AG09319 (cell line): ENCODE results near the gene BCR.

Experiments
- DNase-seq: peaks from one replicate; pipeline ENCODE4 v3.0.0-alpha.2; 2010; ENCODE audit warnings: low read depth; ENCODE audit errors: extremely low read depth
- TF ChIP-seq, protein P1 (sequence below): IDR thresholded peaks from 2 replicates; pipeline ENCODE4 v1.5.1; 2011; ENCODE audit warnings: low read depth, mild to moderate bottlenecking, inconsistent platforms, low read length, moderate library complexity

The BCR gene

GRCh38 chr22:23207729-23208393 is 27.6 kb downstream of the BCR start:
- no peak for DNase-seq

DNA sequence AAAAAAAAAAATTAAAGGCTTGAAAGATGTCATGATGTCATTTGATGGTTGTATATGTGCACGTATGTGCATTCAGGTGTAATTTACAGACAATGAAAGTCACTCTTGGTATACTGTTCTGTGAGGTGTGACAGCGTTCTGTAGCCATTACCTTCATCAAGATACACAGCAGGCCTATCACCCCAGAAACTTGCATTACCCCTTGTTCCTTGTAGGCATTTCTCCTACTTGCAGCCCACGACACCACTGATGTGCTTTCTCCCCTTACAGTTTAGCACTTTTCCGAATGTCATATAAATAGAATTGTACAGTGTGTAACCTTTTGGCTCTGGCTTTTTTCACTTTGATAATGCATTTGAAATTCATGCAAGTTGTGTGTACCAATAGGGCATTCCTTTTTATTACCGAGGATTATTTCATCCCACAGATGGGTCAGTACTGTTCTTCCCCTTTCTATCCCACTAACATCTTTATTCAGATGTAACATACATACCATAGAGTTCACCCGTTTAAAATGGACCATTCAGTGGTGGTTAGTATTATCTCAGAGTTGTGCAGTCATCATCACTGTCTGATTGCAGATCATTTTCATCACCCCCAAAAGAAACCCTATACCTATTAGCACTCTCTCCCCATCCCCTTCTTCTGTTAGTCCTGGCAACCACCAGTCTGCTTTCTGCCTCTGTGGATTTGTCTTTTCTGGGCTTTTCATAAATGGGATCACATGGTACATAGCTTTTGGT is 30.3 kb downstream of the BCR start:
- TF ChIP-seq, protein P1, sequence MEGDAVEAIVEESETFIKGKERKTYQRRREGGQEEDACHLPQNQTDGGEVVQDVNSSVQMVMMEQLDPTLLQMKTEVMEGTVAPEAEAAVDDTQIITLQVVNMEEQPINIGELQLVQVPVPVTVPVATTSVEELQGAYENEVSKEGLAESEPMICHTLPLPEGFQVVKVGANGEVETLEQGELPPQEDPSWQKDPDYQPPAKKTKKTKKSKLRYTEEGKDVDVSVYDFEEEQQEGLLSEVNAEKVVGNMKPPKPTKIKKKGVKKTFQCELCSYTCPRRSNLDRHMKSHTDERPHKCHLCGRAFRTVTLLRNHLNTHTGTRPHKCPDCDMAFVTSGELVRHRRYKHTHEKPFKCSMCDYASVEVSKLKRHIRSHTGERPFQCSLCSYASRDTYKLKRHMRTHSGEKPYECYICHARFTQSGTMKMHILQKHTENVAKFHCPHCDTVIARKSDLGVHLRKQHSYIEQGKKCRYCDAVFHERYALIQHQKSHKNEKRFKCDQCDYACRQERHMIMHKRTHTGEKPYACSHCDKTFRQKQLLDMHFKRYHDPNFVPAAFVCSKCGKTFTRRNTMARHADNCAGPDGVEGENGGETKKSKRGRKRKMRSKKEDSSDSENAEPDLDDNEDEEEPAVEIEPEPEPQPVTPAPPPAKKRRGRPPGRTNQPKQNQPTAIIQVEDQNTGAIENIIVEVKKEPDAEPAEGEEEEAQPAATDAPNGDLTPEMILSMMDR: no peak
- no peak for DNase-seq

More at GRCh38 chr22:23207729-23208393, 27.6 kb downstream of the BCR start:
- TF ChIP-seq, protein P1: no peak

DNA sequence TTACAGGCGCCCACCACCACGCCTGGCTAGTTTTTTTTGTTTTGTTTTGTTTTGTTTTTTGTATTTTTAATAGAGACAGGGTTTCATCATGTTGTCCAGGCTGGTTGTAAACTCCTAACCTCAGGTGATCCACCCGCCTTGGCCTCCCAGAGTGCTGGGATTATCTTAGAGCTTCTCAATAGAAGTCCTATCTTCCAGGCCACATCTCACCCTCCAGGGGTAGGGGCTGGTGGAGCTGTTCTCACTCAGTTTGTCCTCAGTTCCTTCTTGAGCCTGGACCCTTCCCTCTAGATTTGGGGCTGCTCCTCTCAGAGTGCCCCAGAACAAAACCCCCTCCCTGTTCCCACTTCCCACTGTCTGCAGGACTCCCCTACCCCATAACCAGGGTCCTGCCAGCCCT is 31.3 kb downstream of the BCR start:
- TF ChIP-seq, protein P1: no peak
- no peak for DNase-seq

DNA sequence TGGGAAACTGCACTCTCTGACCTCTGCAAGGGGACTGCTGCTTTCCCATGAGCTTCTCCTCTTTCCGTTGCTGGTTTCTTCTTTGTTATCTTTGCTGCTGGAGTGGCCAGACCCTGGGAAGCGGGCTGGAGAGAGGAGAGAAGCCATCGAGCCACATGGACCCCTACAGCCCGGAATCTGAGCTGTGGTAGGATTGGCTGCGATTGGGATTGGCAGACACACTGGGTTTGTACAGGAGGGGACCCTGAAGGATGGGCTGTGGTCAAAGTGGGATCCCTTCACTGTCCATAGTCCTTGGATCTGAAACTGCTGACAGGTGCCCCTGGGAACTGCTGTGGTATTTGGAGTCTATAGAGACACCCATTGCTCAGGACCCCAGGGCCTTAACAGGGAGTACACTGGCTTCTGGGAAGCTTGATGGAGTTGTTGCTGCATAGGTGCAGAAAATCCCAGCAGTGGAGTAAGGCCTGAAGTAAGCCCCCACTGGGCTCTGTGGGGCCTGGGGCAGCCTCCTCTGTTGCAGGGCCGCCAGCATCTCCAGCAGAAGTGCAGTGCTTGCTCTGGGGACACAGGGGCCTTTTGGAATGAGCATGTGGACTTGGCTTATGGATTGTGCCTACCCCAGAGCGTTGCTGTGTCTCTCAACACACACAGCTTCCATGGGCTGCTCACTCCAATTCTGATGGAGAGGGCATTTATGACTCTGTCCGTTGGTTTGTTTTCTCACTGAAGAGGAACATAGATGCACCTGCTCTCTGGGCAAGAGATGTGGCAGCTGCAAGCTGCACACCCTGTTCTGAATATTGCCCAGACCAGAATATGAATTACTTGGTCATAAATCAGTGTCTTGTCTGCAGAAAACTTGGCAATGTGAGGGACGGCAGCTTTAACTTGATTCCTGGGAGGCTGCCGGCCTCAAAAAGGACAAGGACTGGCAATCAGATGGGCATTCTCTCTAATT is 32.0 kb downstream of the BCR start:
- DNase-seq: no peak
- TF ChIP-seq, protein P1: no peak

DNA sequence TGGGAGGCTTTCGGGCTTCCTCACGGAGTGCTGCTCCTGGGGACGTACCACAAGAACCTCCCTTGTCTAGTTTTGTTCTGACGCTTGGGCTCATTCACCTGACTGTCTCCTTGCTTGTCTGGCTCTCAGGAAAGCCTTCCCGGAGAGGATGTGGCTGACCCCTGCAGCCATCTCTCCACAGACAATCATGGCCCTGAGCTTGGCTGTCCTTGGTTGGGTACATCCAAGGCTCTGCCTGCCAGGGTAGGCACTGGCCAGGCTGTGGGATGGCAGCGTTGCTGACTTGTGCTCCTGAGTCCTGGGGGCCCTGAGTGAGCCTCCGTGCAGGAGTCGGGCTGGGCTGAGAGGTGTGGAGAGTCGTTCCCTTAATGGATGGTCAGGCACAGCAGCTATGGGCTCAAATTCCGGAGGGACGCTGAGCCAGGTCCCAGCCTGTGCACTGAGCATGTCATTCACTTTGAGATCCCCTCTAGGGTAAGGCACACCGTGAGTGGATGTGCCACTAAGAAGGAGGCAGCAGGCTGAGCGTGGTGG is 32.8 kb downstream of the BCR start:
- no peak for DNase-seq
- TF ChIP-seq, protein P1: no peak

DNA sequence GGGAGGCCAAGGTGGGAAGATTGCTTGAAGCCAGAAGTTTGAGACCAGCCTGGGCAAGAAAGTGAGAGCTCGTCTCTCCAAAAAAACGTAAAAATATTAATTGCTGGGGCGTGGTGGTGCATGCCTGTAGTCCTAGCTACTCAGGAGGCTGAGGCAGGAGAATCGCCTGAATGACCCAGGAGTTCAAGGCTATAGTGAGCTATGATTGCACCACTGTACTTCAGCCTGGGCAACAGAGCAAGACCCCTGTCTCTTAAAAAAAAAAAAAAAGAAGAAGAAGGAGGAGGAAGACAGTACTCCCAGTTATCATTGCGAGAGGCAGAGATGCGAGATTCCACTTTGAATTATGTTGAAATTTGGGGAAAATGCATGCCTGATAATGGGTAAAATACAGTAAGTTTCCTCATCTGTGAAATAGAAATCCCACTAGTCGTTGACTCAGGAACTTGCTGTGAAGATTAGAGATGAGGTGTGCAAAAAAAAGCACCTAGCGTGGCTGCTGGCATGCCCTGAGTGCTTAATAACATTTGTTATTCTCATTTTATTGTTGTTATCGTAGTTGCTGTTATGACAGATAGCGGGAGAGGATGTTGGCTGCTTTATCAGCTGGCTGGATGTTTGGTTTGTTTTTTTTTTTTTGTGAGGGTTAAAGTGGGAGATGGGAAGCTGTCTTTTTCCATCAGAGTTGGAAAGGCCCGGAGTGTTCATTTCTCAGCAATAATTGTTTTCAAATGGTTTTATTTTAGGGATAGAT is 33.4 kb downstream of the BCR start:
- TF ChIP-seq, protein P1: no peak

More for the DNA sequence above, 33.4 kb downstream of the BCR start:
- no peak for DNase-seq
